Non-pigmented ciliary epithelial cell (primary cell): ENCODE results near the gene BOLL.
"Not testable (repeated sequence)": the region's sequence is repeated elsewhere in the genome, so short reads cannot be mapped to it uniquely, and the experiment has no call there.

Source experiments
- DNase-seq: peaks from one replicate; pipeline ENCODE4 v3.0.0-alpha.2; 2010; ENCODE audit warnings: low read depth

The BOLL gene

GRCh38 chr2:197705912-197706838 lies 78.9 kb downstream of the BOLL start:
- no peak for DNase-seq

GRCh38 chr2:197705121-197705911 lies 79.8 kb downstream of the BOLL start, which contains the start of gene MARS2:
MARS2 (plus strand) TSS chr2:197705369; CDS start chr2:197705406, 37 bp downstream.
- peak; percentile 46 for DNase-seq

GRCh38 chr2:197704434-197705120 lies 80.5 kb downstream of the BOLL start:
- DNase-seq, result no peak

GRCh38 chr2:197700960-197701359 lies 84.2 kb downstream of the BOLL start:
- no peak for DNase-seq

- DNase-seq, result not testable (repeated sequence)
Observed at GRCh38 chr2:197699724-197700123, 85.4 kb downstream of the BOLL start.

GRCh38 chr2:197696571-197696970 lies 88.5 kb downstream of the BOLL start:
- DNase-seq, result not testable (repeated sequence)

GRCh38 chr2:197695971-197696370 lies 89.1 kb downstream of the BOLL start:
- DNase-seq, result not testable (repeated sequence)

- not testable (repeated sequence) for DNase-seq
Observed at GRCh38 chr2:197695206-197695605, 89.9 kb downstream of the BOLL start.

- DNase-seq, result no peak
Observed at GRCh38 chr2:197677483-197677882, 107.6 kb downstream of the BOLL start.

- DNase-seq, result no peak
Observed at GRCh38 chr2:197677056-197677455, 108.1 kb downstream of the BOLL start.
